ENCODE results near the gene PARD3.
A peak's percentile ranks its signal among the peaks of the same experiment; 100 is the strongest.
"Not testable (repeated sequence)": the region's sequence is repeated elsewhere in the genome, so short reads cannot be mapped to it uniquely, and the experiment has no call there.

PARD3 gene

GRCh38 chr10:34757933-34758332, 57.2 kb downstream of the PARD3 start:
- no peak overlapping the region for H3K9ac ChIP-seq (ENCODE audit: low read length in 2 of 2)

GRCh38 chr10:34757181-34757580, 57.9 kb downstream of the PARD3 start:
- not testable (repeated sequence) for H3K27me3 ChIP-seq (ENCODE audit: control insufficient read depth in 1 of 2, insufficient read depth in 2 of 2, low read length in 2 of 2); H3K27ac ChIP-seq (ENCODE audit: low read length); H3K4me3 ChIP-seq (ENCODE audit: low read length in 2 of 2); H3K9ac ChIP-seq (ENCODE audit: low read length in 2 of 2); H3K9me3 ChIP-seq (ENCODE audit: control insufficient read depth in 2 of 2, low read length in 2 of 2); H3K36me3 ChIP-seq (ENCODE audit: control insufficient read depth in 2 of 2, insufficient read depth in 2 of 2, low read length in 2 of 2)
- H3K4me1 ChIP-seq (ENCODE audit: control insufficient read depth, insufficient read depth, low read length), result peaks cover 29% of the 10 kb centered on the region

More at GRCh38 chr10:34757933-34758332, 57.2 kb downstream of the PARD3 start:
- Histone ChIP-seq H3K9me3 (ENCODE audit: control insufficient read depth in 2 of 2, low read length in 2 of 2) (no peaks in the 10 kb centered on the region), H3K4me1 (ENCODE audit: control insufficient read depth, insufficient read depth, low read length) (peaks cover 24% of the 10 kb centered on the region), H3K4me3 (ENCODE audit: low read length in 2 of 2) (no peak overlapping the region), H3K27ac (ENCODE audit: low read length) (no peak overlapping the region), H3K36me3 (ENCODE audit: control insufficient read depth in 2 of 2, insufficient read depth in 2 of 2, low read length in 2 of 2) (no peaks in the 10 kb centered on the region), H3K27me3 (ENCODE audit: control insufficient read depth in 1 of 2, insufficient read depth in 2 of 2, low read length in 2 of 2) (no peaks in the 10 kb centered on the region)

- Histone ChIP-seq H3K36me3 (ENCODE audit: control insufficient read depth in 2 of 2, insufficient read depth in 2 of 2, low read length in 2 of 2) (no peaks in the 10 kb centered on the region), H3K9me3 (ENCODE audit: control insufficient read depth in 2 of 2, low read length in 2 of 2) (no peaks in the 10 kb centered on the region), H3K4me1 (ENCODE audit: control insufficient read depth, insufficient read depth, low read length) (peaks cover 29% of the 10 kb centered on the region), H3K27me3 (ENCODE audit: control insufficient read depth in 1 of 2, insufficient read depth in 2 of 2, low read length in 2 of 2) (no peaks in the 10 kb centered on the region), H3K9ac (ENCODE audit: low read length in 2 of 2) (no peak overlapping the region), H3K27ac (ENCODE audit: low read length) (no peak overlapping the region), H3K4me3 (ENCODE audit: low read length in 2 of 2) (no peak overlapping the region)
These were observed 58.5 kb downstream of the PARD3 start for GRCh38 chr10:34756584-34756983.

GRCh38 chr10:34753014-34753757, 61.9 kb downstream of the PARD3 start:
- Histone ChIP-seq H3K36me3 (ENCODE audit: control insufficient read depth in 2 of 2, insufficient read depth in 2 of 2, low read length in 2 of 2) (no peaks in the 10 kb centered on the region), H3K27me3 (ENCODE audit: control insufficient read depth in 1 of 2, insufficient read depth in 2 of 2, low read length in 2 of 2) (no peaks in the 10 kb centered on the region), H3K4me3 (ENCODE audit: low read length in 2 of 2) (peak overlapping the region in 1 of 2 donors; percentile 15), H3K27ac (ENCODE audit: low read length) (no peak overlapping the region), H3K9me3 (ENCODE audit: control insufficient read depth in 2 of 2, low read length in 2 of 2) (no peaks in the 10 kb centered on the region), H3K9ac (ENCODE audit: low read length in 2 of 2) (no peak overlapping the region), H3K4me1 (ENCODE audit: control insufficient read depth, insufficient read depth, low read length) (peaks cover 31% of the 10 kb centered on the region)

GRCh38 chr10:34751272-34751671, 63.8 kb downstream of the PARD3 start:
- Histone ChIP-seq H3K9me3 (ENCODE audit: control insufficient read depth in 2 of 2, low read length in 2 of 2) (no peaks in the 10 kb centered on the region), H3K36me3 (ENCODE audit: control insufficient read depth in 2 of 2, insufficient read depth in 2 of 2, low read length in 2 of 2) (no peaks in the 10 kb centered on the region), H3K9ac (ENCODE audit: low read length in 2 of 2) (no peak overlapping the region), H3K27ac (ENCODE audit: low read length) (no peak overlapping the region), H3K27me3 (ENCODE audit: control insufficient read depth in 1 of 2, insufficient read depth in 2 of 2, low read length in 2 of 2) (no peaks in the 10 kb centered on the region), H3K4me3 (ENCODE audit: low read length in 2 of 2) (no peak overlapping the region), H3K4me1 (ENCODE audit: control insufficient read depth, insufficient read depth, low read length) (peaks cover 26% of the 10 kb centered on the region)

- not testable (repeated sequence) for H3K4me3 ChIP-seq (ENCODE audit: low read length in 2 of 2); H3K27me3 ChIP-seq (ENCODE audit: control insufficient read depth in 1 of 2, insufficient read depth in 2 of 2, low read length in 2 of 2); H3K9ac ChIP-seq (ENCODE audit: low read length in 2 of 2); H3K36me3 ChIP-seq (ENCODE audit: control insufficient read depth in 2 of 2, insufficient read depth in 2 of 2, low read length in 2 of 2); H3K27ac ChIP-seq (ENCODE audit: low read length); H3K9me3 ChIP-seq (ENCODE audit: control insufficient read depth in 2 of 2, low read length in 2 of 2)
- H3K4me1 ChIP-seq (ENCODE audit: control insufficient read depth, insufficient read depth, low read length), result peaks cover 30% of the 10 kb centered on the region
These were observed 64.3 kb downstream of the PARD3 start for GRCh38 chr10:34750795-34751194.

- Histone ChIP-seq H3K27me3 (ENCODE audit: control insufficient read depth in 1 of 2, insufficient read depth in 2 of 2, low read length in 2 of 2) (no peaks in the 10 kb centered on the region), H3K9me3 (ENCODE audit: control insufficient read depth in 2 of 2, low read length in 2 of 2) (no peaks in the 10 kb centered on the region), H3K36me3 (ENCODE audit: control insufficient read depth in 2 of 2, insufficient read depth in 2 of 2, low read length in 2 of 2) (no peaks in the 10 kb centered on the region), H3K9ac (ENCODE audit: low read length in 2 of 2) (no peak overlapping the region), H3K4me1 (ENCODE audit: control insufficient read depth, insufficient read depth, low read length) (peaks cover 29% of the 10 kb centered on the region), H3K27ac (ENCODE audit: low read length) (no peak overlapping the region), H3K4me3 (ENCODE audit: low read length in 2 of 2) (no peak overlapping the region)
These were observed 66.3 kb downstream of the PARD3 start for GRCh38 chr10:34748767-34749166.

GRCh38 chr10:34748357-34748756, 66.7 kb downstream of the PARD3 start:
- no peaks in the 10 kb centered on the region for H3K36me3 ChIP-seq (ENCODE audit: control insufficient read depth in 2 of 2, insufficient read depth in 2 of 2, low read length in 2 of 2)
- no peaks in the 10 kb centered on the region for H3K27me3 ChIP-seq (ENCODE audit: control insufficient read depth in 1 of 2, insufficient read depth in 2 of 2, low read length in 2 of 2)
- no peak overlapping the region for H3K4me3 ChIP-seq (ENCODE audit: low read length in 2 of 2)
- no peaks in the 10 kb centered on the region for H3K9me3 ChIP-seq (ENCODE audit: control insufficient read depth in 2 of 2, low read length in 2 of 2)
- H3K27ac ChIP-seq (ENCODE audit: low read length), result no peak overlapping the region
- H3K9ac ChIP-seq (ENCODE audit: low read length in 2 of 2), result no peak overlapping the region
- peaks cover 29% of the 10 kb centered on the region for H3K4me1 ChIP-seq (ENCODE audit: control insufficient read depth, insufficient read depth, low read length)

GRCh38 chr10:34746094-34746493, 69.0 kb downstream of the PARD3 start:
- Histone ChIP-seq H3K4me3 (ENCODE audit: low read length in 2 of 2) (no peak overlapping the region), H3K4me1 (ENCODE audit: control insufficient read depth, insufficient read depth, low read length) (peaks cover 32% of the 10 kb centered on the region), H3K27me3 (ENCODE audit: control insufficient read depth in 1 of 2, insufficient read depth in 2 of 2, low read length in 2 of 2) (no peaks in the 10 kb centered on the region), H3K9me3 (ENCODE audit: control insufficient read depth in 2 of 2, low read length in 2 of 2) (no peaks in the 10 kb centered on the region), H3K36me3 (ENCODE audit: control insufficient read depth in 2 of 2, insufficient read depth in 2 of 2, low read length in 2 of 2) (no peaks in the 10 kb centered on the region), H3K9ac (ENCODE audit: low read length in 2 of 2) (no peak overlapping the region), H3K27ac (ENCODE audit: low read length) (no peak overlapping the region)

GRCh38 chr10:34745244-34745643, 69.9 kb downstream of the PARD3 start:
- Histone ChIP-seq H3K36me3 (ENCODE audit: control insufficient read depth in 2 of 2, insufficient read depth in 2 of 2, low read length in 2 of 2) (no peaks in the 10 kb centered on the region), H3K27me3 (ENCODE audit: control insufficient read depth in 1 of 2, insufficient read depth in 2 of 2, low read length in 2 of 2) (no peaks in the 10 kb centered on the region), H3K9me3 (ENCODE audit: control insufficient read depth in 2 of 2, low read length in 2 of 2) (no peaks in the 10 kb centered on the region), H3K4me3 (ENCODE audit: low read length in 2 of 2) (no peak overlapping the region), H3K9ac (ENCODE audit: low read length in 2 of 2) (no peak overlapping the region), H3K4me1 (ENCODE audit: control insufficient read depth, insufficient read depth, low read length) (peaks cover 35% of the 10 kb centered on the region), H3K27ac (ENCODE audit: low read length) (peak overlapping the region; percentile 82)

- Histone ChIP-seq H3K4me3 (ENCODE audit: low read length in 2 of 2) (peak overlapping the region; percentile 3 to 15), H3K9ac (ENCODE audit: low read length in 2 of 2) (peak overlapping the region; percentile 43 to 60), H3K27ac (ENCODE audit: low read length) (peak overlapping the region; percentile 82), H3K36me3 (ENCODE audit: control insufficient read depth in 2 of 2, insufficient read depth in 2 of 2, low read length in 2 of 2) (no peaks in the 10 kb centered on the region), H3K27me3 (ENCODE audit: control insufficient read depth in 1 of 2, insufficient read depth in 2 of 2, low read length in 2 of 2) (no peaks in the 10 kb centered on the region), H3K4me1 (ENCODE audit: control insufficient read depth, insufficient read depth, low read length) (peaks cover 41% of the 10 kb centered on the region), H3K9me3 (ENCODE audit: control insufficient read depth in 2 of 2, low read length in 2 of 2) (no peaks in the 10 kb centered on the region)
These were observed 70.5 kb downstream of the PARD3 start for GRCh38 chr10:34744590-34744989.

Data from stomach smooth muscle (tissue), 2 donors.